GM18517 (cell line): ENCODE results near the gene DTX3.

Source experiments
- ATAC-seq: cut with Tn5 transposase; IDR thresholded peaks from one replicate; pipeline ENCODE4 v1.9.1; 2021; ENCODE audit warnings: mild to moderate bottlenecking, moderate library complexity; ENCODE audit not compliant: unreplicated experiment

DTX3 gene

GRCh38 chr12:57619434-57620244 is 15.0 kb downstream of the DTX3 start:
- no peak for ATAC-seq

- ATAC-seq: no peak
These were observed 15.8 kb downstream of the DTX3 start for GRCh38 chr12:57620245-57620935.

GRCh38 chr12:57620936-57621496 is 16.4 kb downstream of the DTX3 start:
- ATAC-seq: no peak

GRCh38 chr12:57621497-57622292 is 17.1 kb downstream of the DTX3 start:
- no peak for ATAC-seq

GRCh38 chr12:57622293-57623245 is 17.9 kb downstream of the DTX3 start:
- ATAC-seq: no peak

GRCh38 chr12:57623385-57623784 is 18.8 kb downstream of the DTX3 start:
- ATAC-seq: no peak

GRCh38 chr12:57623811-57624390 is 19.3 kb downstream of the DTX3 start:
- no peak for ATAC-seq

- no peak for ATAC-seq
These were observed 20.0 kb downstream of the DTX3 start for GRCh38 chr12:57624441-57625220.

- no peak for ATAC-seq
These were observed 20.8 kb downstream of the DTX3 start for GRCh38 chr12:57625261-57626032.

- ATAC-seq: no peak
These were observed 21.7 kb downstream of the DTX3 start for GRCh38 chr12:57626111-57626920.

- ATAC-seq: no peak
These were observed 22.4 kb downstream of the DTX3 start for GRCh38 chr12:57626921-57627445.

GRCh38 chr12:57627501-57628279 is 23.1 kb downstream of the DTX3 start:
- ATAC-seq: no peak

- no peak for ATAC-seq
These were observed 23.9 kb downstream of the DTX3 start for GRCh38 chr12:57628280-57629191.

GRCh38 chr12:57629897-57630471 is 25.4 kb downstream of the DTX3 start:
- no peak for ATAC-seq

GRCh38 chr12:57630891-57631433 is 26.3 kb downstream of the DTX3 start:
- no peak for ATAC-seq
